GF-D8 (cell line): Measurements from ENCODE around the gene ANOS1.
"Not testable (repeated sequence)": the region's sequence is repeated elsewhere in the genome, so short reads cannot be mapped to it uniquely, and the experiment has no call there.

ENCODE experiments used
- DNase-seq: peaks from one replicate; lab custom pipeline; 2025; lab: John Stamatoyannopoulos, UW

ANOS1 gene

GRCh38 chrX:8607326-8607725 is 124.6 kb downstream of the ANOS1 start:
- DNase-seq, result no peak

- no peak for DNase-seq
Observed at GRCh38 chrX:8604131-8604530, 127.8 kb downstream of the ANOS1 start.

DNA sequence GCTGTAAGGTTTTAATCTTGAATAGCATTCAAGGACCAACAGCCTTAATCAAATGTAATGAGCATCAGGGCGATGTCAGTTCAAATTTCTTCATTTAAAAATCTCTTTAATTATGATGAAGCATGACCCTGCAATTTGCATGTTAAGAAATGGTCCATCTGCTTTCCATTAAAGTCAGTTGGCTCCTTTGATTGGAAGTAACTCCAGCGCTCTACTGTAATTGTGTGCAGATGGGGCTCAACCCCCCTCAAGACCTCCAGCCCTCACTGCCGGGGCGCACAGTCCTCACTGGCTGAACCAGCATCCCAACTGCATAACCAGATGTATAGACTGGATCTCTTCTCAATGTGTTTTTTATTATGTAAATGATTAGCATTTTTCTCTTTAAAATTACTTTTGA is 140.4 kb downstream of the ANOS1 start:
- no peak for DNase-seq

DNA sequence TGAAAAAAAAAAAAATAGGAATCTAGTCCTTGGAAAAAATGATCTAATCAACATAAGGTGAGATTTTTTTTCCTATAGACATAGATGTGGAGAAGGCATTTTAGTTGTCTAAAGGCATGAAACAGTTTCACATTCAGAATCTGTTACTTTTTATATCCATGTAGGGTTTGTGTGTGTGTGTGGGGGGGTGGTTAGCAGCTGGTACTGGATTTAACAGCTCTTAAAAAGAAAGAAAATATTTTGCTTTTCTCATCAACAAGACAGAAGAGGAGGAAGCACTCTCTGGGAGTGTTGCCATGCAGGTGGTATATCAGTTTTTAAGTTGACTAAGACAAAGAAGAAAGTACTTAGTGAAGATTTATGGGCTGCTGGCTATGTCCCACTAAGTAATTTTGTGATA is 145.0 kb downstream of the ANOS1 start:
- no peak for DNase-seq

DNA sequence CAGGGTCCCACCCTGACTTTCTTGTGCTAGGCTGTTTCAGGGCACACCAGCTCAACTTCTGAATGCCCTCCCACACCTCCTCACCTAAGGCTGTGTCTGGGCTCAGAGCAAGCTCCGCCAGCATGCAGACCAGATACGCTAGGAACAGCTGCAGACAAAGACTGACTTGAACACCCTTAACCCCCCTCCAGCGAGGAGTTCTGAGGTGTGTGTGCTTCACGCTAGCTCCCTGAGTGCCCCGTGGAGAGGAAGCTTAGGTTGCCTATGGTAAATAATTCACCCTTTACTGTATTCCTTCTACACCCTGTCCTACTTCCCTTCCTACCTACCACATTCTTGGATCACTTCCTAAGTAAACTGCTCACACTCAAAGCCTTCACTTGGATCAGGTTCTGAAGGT is 152.3 kb downstream of the ANOS1 start:
- DNase-seq, result no peak

DNA sequence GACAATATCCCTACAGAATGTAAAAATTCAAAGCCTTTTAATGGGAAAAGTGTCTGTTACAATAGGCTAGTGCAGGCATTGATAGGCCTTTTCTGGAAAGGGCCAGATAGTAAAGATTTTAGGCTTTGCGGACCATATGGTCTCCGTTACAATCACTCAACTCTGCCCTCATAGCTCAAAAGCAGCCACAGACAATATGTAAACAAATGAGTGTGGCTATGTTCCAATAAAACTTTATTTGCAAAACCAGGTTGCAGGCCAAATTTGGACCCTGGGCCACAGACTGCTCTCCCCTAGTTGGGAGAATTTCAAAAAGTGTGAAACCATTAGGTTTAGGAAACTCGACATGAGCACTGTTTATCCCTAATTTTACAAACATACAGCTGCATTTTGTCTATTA is 155.1 kb downstream of the ANOS1 start:
- DNase-seq, result no peak

DNA sequence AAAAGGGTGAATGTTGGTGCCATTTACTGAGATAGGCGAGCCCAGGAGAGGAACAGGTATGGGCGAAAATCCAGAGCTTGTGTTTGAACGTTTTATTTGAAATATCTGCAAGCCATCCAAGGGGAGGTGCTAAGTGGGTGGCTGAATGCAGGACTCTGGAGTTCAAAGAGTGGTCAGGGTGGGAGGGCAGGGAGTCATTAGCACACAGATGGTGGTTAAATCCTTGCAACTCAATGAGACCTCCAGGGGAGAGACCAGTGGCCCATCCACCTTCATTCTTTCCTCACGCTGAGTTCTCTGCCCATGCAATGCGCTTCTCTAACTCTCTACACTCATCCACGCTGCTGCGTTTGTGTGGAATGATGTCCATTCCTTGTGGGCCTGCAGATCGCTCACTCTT is 166.2 kb downstream of the ANOS1 start:
- DNase-seq, result no peak

- DNase-seq, result no peak
Observed at GRCh38 chrX:8548446-8548845, 183.5 kb downstream of the ANOS1 start.

GRCh38 chrX:8546715-8547114 is 185.2 kb downstream of the ANOS1 start:
- no peak for DNase-seq

DNA sequence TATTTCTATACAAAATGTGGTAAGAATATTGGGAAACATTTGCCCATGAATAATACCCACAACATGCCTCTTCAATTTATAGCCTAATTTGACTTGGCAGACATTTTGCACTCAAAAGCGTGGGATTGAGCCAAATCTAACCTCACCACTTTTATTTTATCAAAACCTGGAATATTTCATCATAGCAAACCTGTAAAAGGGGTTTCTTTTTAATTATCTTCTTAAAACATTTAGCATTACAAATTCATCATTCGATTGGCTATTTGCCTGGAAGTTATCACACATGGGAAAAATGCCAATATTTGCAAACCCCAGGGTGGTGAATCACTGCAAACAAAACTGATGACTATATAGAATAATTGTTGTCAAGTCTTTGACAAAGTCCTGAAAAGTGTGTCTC is 211.1 kb downstream of the ANOS1 start:
- no peak for DNase-seq

- no peak for DNase-seq
Observed at GRCh38 chrX:8520178-8520577, 211.8 kb downstream of the ANOS1 start.

GRCh38 chrX:8504451-8504850 is 227.5 kb downstream of the ANOS1 start:
- DNase-seq, result no peak

DNA sequence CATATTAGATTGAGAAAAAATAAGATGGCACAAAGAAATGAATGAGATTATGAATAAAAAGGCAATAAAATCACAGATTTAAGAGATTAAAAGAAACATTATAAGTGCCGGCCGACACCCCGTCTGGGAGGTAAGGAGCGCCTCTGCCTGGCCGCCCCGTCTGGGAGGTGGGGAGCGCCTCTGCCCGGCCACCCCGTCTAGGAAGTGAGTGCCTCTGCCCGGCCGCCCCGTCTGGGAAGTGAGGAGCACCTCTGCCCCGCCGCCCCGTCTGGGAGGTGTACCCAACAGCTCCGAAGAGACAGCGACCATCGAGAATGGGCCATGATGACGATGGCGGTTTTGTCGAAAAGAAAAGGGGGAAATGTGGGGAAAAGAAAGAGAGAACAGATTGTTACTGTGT is 229.8 kb downstream of the ANOS1 start:
- not testable (repeated sequence) for DNase-seq

DNA sequence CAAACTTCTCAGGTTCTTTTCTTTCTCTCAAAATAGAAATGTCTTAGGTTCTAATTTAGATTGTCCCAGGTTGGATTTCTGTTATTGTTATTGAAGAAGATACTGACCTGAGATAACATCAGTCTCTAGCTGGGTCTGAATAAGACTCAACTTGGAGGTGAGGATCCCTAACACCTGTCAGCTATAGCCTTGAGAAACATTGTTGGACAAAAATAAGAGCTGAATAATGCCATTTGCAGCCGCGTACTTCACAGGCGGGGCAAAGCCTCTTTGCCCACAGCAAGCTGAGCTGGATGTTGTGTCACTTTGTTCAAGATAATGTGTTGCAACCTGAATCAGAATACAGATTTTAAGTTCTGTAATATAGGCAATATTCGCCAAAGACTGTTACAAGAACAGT is 231.7 kb downstream of the ANOS1 start:
- DNase-seq, result no peak

DNA sequence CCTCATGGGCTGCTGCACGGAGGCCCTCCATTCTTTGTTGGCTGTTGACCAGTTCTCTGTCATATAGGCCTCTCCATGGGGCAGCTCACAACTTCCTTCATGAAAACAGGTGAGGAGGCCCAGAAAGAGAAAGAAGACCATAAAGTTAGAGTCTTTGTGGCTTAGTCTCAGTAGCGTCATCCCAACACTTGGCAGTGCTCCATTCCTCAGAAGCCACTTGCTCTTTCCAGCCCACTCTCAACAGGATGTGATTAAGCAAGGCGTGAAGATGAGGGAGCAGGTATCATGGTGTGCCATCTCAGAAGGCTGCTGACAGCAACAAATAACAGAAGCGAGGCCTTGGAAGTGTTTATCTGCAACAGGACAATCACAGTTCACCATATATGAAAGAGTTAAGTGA is 236.9 kb downstream of the ANOS1 start:
- not testable (repeated sequence) for DNase-seq

- no peak for DNase-seq
Observed at GRCh38 chrX:8484360-8484949, 247.5 kb downstream of the ANOS1 start.
